ENCODE results near the gene KDM4B. TPM values are rescaled to one million over a fixed set of nuclear protein-coding genes. Genes with fewer than 3 reads are reported as not detected.

KDM4B gene
- total and polyA plus RNA-seq, 12 donors, result 12.4 to 35.8 (median 30.3) TPM

- 82 to 89% methylated on average over 11 of the region's 11 CpGs for whole genome bisulfite sequencing, 2 donors
- Histone ChIP-seq H3K27me3 (no peaks in the 10 kb centered on the region), H3K27ac (no peak overlapping the region), H3K4me3 (no peak overlapping the region), H3K36me3 (peaks cover 0 to 56% (median 6%) of the 10 kb centered on the region in 9 donors), H3K4me1 (peaks cover 21 to 37% (median 34%) of the 10 kb centered on the region in 9 donors), H3K9me3 (no peaks in the 10 kb centered on the region)
- no peak for TF ChIP-seq CTCF (IDR thresholded peaks at IDR 0.05)
- intact Hi-C loops (cut with DNase I), result no loop called here
- DNase-seq (no peak), ATAC-seq (no peak)
These were observed 154.7 kb downstream of the KDM4B start for GRCh38 chr19:5123646-5124045.

GRCh38 chr19:5124111-5124855 lies 155.4 kb downstream of the KDM4B start:
- H3K4me3 ChIP-seq, result no peak overlapping the region
- H3K27ac ChIP-seq, result no peak overlapping the region
- no peaks in the 10 kb centered on the region for H3K27me3 ChIP-seq
- H3K4me1 ChIP-seq, result peaks cover 27 to 43% (median 40%) of the 10 kb centered on the region in 9 donors
- no peak for TF ChIP-seq CTCF (IDR thresholded peaks at IDR 0.05)
- ATAC-seq (no peak), DNase-seq (no peak)
- no peaks in the 10 kb centered on the region for H3K9me3 ChIP-seq
- H3K36me3 ChIP-seq, result peaks cover 0 to 51% (median 6%) of the 10 kb centered on the region in 9 donors
- WGBS, 2 donors, result 95 to 97% methylated on average over 21 of the region's 21 CpGs
- intact Hi-C loops (cut with DNase I), result no loop called here

GRCh38 chr19:5125376-5125775 lies 156.5 kb downstream of the KDM4B start:
- intact Hi-C loops (cut with DNase I), result loop anchor here in 1 of 10 donors (5.0 kb wide), 1 partner anchor 33 kb away; no protein-coding TSS in a partner anchor
- H3K36me3 ChIP-seq, result peaks cover 0 to 51% (median 6%) of the 10 kb centered on the region in 9 donors
- ATAC-seq (no peak), DNase-seq (no peak)
- H3K27ac ChIP-seq, result no peak overlapping the region
- TF ChIP-seq CTCF (IDR thresholded peaks at IDR 0.05), result no peak
- no peaks in the 10 kb centered on the region for H3K9me3 ChIP-seq
- WGBS, 2 donors, result 77 to 80% methylated on average over 17 of the region's 17 CpGs
- H3K4me1 ChIP-seq, result peaks cover 28 to 47% (median 41%) of the 10 kb centered on the region in 9 donors
- no peaks in the 10 kb centered on the region for H3K27me3 ChIP-seq
- H3K4me3 ChIP-seq, result no peak overlapping the region

GRCh38 chr19:5125797-5126497 lies 157.0 kb downstream of the KDM4B start:
- H3K9me3 ChIP-seq, result no peaks in the 10 kb centered on the region
- H3K27ac ChIP-seq, result peak overlapping the region in 3 of 10 donors; percentile 36 to 59 (median 41)
- 50 to 60% methylated on average over 21 of the region's 21 CpGs for WGBS, 2 donors
- H3K4me1 ChIP-seq, result peaks cover 28 to 47% (median 41%) of the 10 kb centered on the region in 9 donors
- H3K27me3 ChIP-seq, result no peaks in the 10 kb centered on the region
- intact Hi-C loops (cut with DNase I), result loop anchor here in 1 of 10 donors (5.0 kb wide), 1 partner anchor 34 kb away; no protein-coding TSS in a partner anchor
- ATAC-seq (no peak), DNase-seq (no peak)
- peaks cover 0 to 49% (median 6%) of the 10 kb centered on the region in 9 donors for H3K36me3 ChIP-seq
- no peak overlapping the region for H3K4me3 ChIP-seq
- TF ChIP-seq CTCF (IDR thresholded peaks at IDR 0.05), result no peak

Measured in heart right ventricle (tissue), 16 donors.